ENCODE measurements around the gene STAT3.
"Not testable (repeated sequence)": the region's sequence is repeated elsewhere in the genome, so short reads cannot be mapped to it uniquely, and the experiment has no call there.

Gene STAT3

GRCh38 chr17:42408061-42408460, 19.8 kb upstream of the STAT3 start:
- no peak for DNase-seq

- DNase-seq: peak; percentile 74
Measured at GRCh38 chr17:42407289-42407836, 19.1 kb upstream of the STAT3 start.

DNA sequence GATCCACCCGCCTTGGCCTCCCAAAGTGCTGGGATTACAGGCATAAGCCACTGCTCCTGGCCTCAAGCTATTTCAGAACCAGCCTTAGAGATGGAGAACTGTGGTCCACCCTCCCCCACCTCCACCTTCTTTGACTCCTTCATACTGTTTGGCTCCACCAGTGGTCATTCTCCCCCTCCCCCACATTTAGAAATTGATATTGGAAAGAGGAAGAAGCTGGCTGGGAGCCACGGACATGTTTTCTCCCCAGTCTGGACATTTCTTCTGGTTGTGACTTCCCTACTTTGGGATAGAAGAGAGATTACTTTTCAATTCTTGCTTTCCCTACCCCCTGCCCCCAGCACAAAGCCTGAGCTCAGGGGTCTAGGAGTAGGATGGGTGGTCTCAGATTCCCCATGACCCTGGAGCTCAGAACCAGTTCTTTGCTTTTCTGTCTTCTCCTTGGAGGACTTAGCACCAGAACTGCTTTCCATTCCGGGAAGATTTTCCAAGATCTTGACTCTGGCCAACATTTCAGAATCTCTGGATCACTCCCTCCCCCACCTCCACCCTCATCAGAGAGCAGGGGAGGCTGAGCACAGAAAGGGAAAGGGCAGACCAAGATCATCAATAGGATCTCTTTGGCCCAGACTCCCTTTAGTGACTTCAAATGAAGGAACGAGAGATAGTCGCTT, 18.5 kb upstream of the STAT3 start:
- no peak for DNase-seq

- DNase-seq: peak; percentile 84
Measured at GRCh38 chr17:42405963-42406495, 17.8 kb upstream of the STAT3 start.

- DNase-seq: no peak
Measured at GRCh38 chr17:42405076-42405475, 16.8 kb upstream of the STAT3 start.

- no peak for DNase-seq
Measured at GRCh38 chr17:42404326-42405055, 16.2 kb upstream of the STAT3 start.

DNA sequence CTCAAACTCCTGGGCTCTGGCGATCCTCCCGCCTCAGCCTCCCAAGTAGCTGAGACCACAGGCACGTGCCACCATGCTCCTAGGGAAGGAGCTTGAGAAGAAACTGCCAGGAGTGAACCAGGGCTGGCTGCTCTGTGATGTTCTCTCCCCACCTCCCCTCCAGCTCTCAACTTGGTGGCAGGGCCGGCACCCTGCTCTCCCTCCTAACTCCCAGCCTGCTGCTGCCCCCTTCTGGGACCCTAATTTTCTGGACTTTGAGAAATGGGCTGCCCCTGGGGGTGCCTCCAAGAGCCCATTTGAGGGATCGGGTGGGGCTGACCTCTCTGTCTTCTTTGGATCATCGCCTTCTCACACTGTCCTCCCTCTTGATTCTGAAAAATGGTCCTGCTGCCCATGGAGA, 14.9 kb upstream of the STAT3 start:
- peak; percentile 55 for DNase-seq

- DNase-seq: no peak
Measured at GRCh38 chr17:42402117-42402516, 13.9 kb upstream of the STAT3 start.

GRCh38 chr17:42400844-42401375, 12.7 kb upstream of the STAT3 start:
- not testable (repeated sequence) for DNase-seq

GRCh38 chr17:42399948-42400843, 12.0 kb upstream of the STAT3 start:
- no peak for DNase-seq

DNA sequence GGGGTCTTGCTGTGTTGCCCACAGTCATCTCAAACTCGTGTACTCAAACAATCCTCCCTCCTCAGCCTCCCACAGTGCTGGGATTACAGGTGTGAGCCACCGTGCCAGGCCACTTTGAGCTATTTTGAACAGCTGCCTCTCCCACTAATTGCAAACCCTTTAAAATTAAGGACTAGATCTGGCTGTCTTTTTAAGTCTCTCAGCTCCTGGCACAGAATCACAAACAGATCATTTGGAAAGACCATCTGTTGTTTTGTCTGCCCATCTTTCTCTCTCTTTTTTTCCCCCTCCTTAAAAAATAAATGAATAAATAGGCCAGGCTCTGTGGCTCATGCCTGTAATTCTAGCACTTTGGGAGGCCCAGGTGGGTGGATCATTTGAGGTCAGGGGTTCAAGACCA, 10.9 kb upstream of the STAT3 start:
- DNase-seq: no peak

DNA sequence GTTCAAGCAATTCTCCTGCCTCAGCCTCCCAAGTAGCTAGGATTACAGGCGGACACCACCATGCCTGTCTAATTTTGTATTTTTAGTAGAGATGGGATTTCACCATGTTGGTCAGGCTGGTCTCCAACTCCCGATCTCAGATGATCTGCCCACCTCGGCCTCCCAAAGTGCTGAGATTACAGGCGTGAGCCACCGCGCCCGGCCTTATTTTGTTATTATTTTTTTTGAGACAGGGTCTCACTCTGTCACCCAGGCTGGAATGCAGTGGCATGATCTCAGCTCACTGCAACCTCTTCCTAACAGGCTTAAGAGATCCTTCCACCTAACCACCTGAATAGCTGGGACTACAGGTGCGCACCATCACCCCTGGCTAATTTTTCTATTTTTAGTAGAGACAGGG, 7.4 kb upstream of the STAT3 start:
- not testable (repeated sequence) for DNase-seq

DNA sequence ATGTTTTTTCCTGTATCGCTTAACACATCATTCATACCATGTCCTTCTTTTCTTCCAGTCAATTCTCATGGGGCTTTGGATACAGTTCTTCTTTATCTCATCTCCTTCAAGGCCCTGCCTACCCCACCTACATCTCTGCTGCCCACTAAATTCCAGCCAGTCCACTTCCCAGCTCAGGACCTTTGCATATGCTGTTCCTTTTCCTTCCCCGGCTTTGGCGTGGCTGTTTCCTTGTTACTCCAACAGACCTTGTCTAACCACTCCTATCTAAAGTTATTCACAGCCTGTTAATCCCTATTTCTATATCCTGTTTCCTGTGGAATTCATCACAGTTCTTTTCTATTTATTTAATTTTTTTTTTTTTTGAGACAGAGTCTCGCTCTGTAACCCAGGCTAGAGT, 6.6 kb upstream of the STAT3 start:
- DNase-seq: no peak

- no peak for DNase-seq
Measured at GRCh38 chr17:42392692-42393415, 4.6 kb upstream of the STAT3 start.

DNA sequence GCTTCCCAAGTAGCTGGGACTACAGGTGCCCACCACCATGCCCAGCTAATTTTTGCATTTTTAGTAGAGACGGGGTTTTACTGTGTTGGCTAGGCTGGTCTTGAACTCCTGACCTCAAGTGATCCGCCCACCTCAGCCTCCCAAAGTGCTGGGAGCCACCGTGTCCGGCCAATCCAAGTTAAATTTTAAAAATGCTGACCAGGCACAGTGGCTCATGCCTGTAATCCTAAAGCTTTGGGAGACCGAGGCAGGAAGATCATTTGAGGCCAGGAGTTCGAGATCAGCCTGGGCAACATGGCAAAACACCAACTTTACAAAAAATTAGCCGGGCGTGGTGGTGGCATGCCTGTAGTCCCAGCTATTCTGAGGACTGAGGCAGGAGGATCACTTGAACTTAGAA, 3.2 kb upstream of the STAT3 start:
- not testable (repeated sequence) for DNase-seq

- no peak for DNase-seq
Measured at GRCh38 chr17:42389899-42390298, 1.7 kb upstream of the STAT3 start.

GRCh38 chr17:42389135-42389417, 834 bp upstream of the STAT3 start:
- DNase-seq: no peak

- no peak for DNase-seq
Measured at GRCh38 chr17:42387661-42388380, 421 bp downstream of the STAT3 start.

GRCh38 chr17:42386777-42387657, 1.2 kb downstream of the STAT3 start:
- no peak for DNase-seq

DNA sequence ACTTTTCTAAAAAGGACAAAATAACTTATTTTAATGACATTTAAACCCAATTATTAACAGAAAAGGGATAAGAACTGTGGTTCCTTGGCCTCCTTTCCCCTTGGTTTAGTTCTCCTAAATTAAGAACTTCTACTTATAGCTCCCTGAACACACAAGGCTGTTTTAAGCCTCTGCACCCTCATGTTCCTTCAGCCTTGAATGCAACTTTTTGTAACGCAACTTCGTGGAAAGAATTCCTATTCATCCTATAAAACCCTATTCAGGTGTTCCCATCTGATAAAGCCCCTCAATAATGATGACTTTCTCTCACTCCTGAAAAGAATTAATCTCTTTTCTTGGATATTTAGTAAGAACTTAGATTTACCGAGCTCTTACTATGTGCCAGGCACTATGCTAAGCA, 6.3 kb downstream of the STAT3 start:
- no peak for DNase-seq

GRCh38 chr17:42380935-42381334, 7.3 kb downstream of the STAT3 start:
- DNase-seq: no peak

Measured in NCI-H1436 (cell line).